PC-3 (cell line): Measurements from ENCODE around the gene RBM12. TPM values are rescaled to one million over a fixed set of nuclear protein-coding genes. Genes with fewer than 3 reads are reported as not detected.

Source experiments
- ATAC-seq: fragments of 200-7000 bp; cut with Tn5 transposase; 2 replicates; pipeline ENCODE4 v1.9.1; 2020; ENCODE audit warnings: mild to moderate bottlenecking, moderate library complexity
- BruUV-seq: library from RNA; stranded (reverse); fragments of 400-500 nt; replicated peaks from 2 replicates; lab custom pipeline; 2021; lab: Mats Ljungman, UMichigan
- CTCF ChIA-PET: fragments of 300-600 bp; sonication (Branson Sonifier 250); formaldehyde crosslinking; loops from one replicate; lab custom pipeline; 2022; ENCODE audit warnings: antibody characterized with exemption; lab: Charles Lee
- POLR2A ChIA-PET: fragments of 300-600 bp; sonication (Branson Sonifier 250); formaldehyde crosslinking; loops from one replicate; lab custom pipeline; 2022; ENCODE audit warnings: antibody characterized with exemption; ENCODE audit not compliant: unreplicated experiment; lab: Charles Lee
- DNase-seq: peaks from one replicate; pipeline ENCODE4 v3.0.0-alpha.2; 2015
- H2AFZ ChIP-seq: fragments of 300-600 bp; sonication (generic); 2 replicates; pipeline ENCODE4 v1.6.0; 2016; ENCODE audit warnings: antibody characterized with exemption, low read length
- H3F3A ChIP-seq: fragments of 300-600 bp; sonication (generic); one replicate; pipeline ENCODE4 v1.6.0; 2017; ENCODE audit warnings: antibody characterized with exemption, low read length, control low read depth, mild to moderate bottlenecking; ENCODE audit not compliant: unreplicated experiment
- H3K27ac ChIP-seq: fragments of 300-600 bp; sonication (generic); 2 replicates; pipeline ENCODE4 v1.5.1; 2016; ENCODE audit warnings: mild to moderate bottlenecking, low read length
- H3K27me3 ChIP-seq: fragments of 300-600 bp; sonication (generic); 2 replicates; pipeline ENCODE4 v1.6.1; 2016; ENCODE audit warnings: low read length, mixed read lengths
- H3K36me3 ChIP-seq: fragments of 300-600 bp; sonication (generic); 2 replicates; pipeline ENCODE4 v1.6.1; 2016; ENCODE audit warnings: low read depth, mixed run types, low read length, mixed read lengths
- H3K4me1 ChIP-seq: fragments of 300-600 bp; sonication (generic); 2 replicates; pipeline ENCODE4 v1.5.1; 2016; ENCODE audit warnings: low read length; ENCODE audit not compliant: insufficient read depth
- H3K4me2 ChIP-seq: fragments of 300-600 bp; sonication (generic); 2 replicates; pipeline ENCODE4 v1.6.0; 2016; ENCODE audit warnings: low read length
- H3K4me3 ChIP-seq: fragments of 300-600 bp; sonication (generic); 2 replicates; pipeline ENCODE4 v1.5.1; 2016; ENCODE audit warnings: mild to moderate bottlenecking, low read length, mixed read lengths
- H3K79me2 ChIP-seq: fragments of 300-600 bp; sonication (generic); 2 replicates; pipeline ENCODE4 v1.6.1; 2017; ENCODE audit warnings: low read length, mixed read lengths
- H3K9ac ChIP-seq: fragments of 300-600 bp; sonication (generic); 2 replicates; pipeline ENCODE4 v1.6.0; 2016; ENCODE audit warnings: mild to moderate bottlenecking, low read length
- H3K9me2 ChIP-seq: fragments of 300-600 bp; sonication (generic); replicated peaks from 2 replicates; pipeline ENCODE4 v1.6.1; 2016; ENCODE audit warnings: mixed run types, low read length, mixed read lengths
- H3K9me3 ChIP-seq: fragments of 300-600 bp; sonication (generic); 2 replicates; pipeline ENCODE4 v1.6.1; 2016; ENCODE audit warnings: low read length, mixed read lengths
- H4K20me1 ChIP-seq: fragments of 300-600 bp; sonication (generic); 2 replicates; pipeline ENCODE4 v1.6.1; 2016; ENCODE audit warnings: low read length, mixed read lengths
- EZH2 ChIP-seq: fragments of 300-600 bp; sonication (generic); IDR thresholded peaks from one replicate; pipeline ENCODE4 v1.6.1; 2017; ENCODE audit warnings: antibody characterized with exemption, mild to moderate bottlenecking, low read length; ENCODE audit not compliant: unreplicated experiment
- EZH2phosphoT487 ChIP-seq: fragments of 300-600 bp; sonication (generic); IDR thresholded peaks from 2 replicates; pipeline ENCODE4 v1.6.1; 2018; ENCODE audit warnings: mild to moderate bottlenecking, antibody characterized with exemption, low read length, borderline replicate concordance
- intact Hi-C: fragments of 100-400 bp; cut with micrococcal nuclease; formaldehyde crosslinking; loops from 2 replicates; pipeline ENCODE4 v1.9.0; 2023
- total RNA-seq: library from RNA; depleted of rRNA; stranded (reverse); fragments of >200 nt; gene quantifications from 2 replicates; pipeline ENCODE4 v1.2.3, GENCODE V29; 2014
- TF ChIP-seq, protein P1 (sequence below): fragments of 300-600 bp; sonication (generic); conservative IDR thresholded peaks from 2 replicates; pipeline ENCODE4 v1.5.1; 2017; ENCODE audit warnings: antibody characterized with exemption, low read depth, mild to moderate bottlenecking, low read length

RBM12 gene
- total RNA-seq, 1 experiment from 2014 or later = 53.6 TPM

DNA sequence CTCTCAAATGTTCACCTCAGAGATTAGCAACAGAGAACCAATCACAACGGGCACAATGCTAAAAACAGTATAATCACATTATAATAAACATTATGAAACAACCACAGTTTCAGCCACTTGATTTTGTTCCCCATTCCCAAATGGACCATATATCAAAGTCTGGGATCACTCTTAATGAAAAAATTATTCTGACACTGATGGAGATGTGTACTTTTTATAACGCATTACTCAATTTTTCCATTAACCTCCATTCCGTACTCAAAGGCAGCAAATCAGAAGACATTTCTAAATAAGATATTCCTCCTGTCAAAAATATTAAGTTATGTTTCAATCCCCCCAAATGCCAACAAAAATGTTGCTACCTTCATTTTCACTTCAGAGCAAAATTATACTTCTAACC lies 2.8 kb downstream of the RBM12 start:
- peaks cover 33% of the 10 kb centered on the region for H3K4me1 ChIP-seq
- intact Hi-C loops = loop anchor here (10.0 kb wide), 1 partner anchor 147 kb away; no protein-coding TSS in a partner anchor
- H3K4me3 ChIP-seq = peak overlapping the region; percentile 79
- no peaks in the 10 kb centered on the region for H3K27me3 ChIP-seq
- ChIA-PET CTCF (no interaction called here), POLR2A (interaction anchor here (0.7 kb wide), 1 partner anchor 9 kb away, joined by 3 read pairs; no protein-coding TSS in a partner anchor)
- peak overlapping the region; percentile 97 for H3K4me2 ChIP-seq
- H3K9me3 ChIP-seq = no peaks in the 10 kb centered on the region
- no peaks in the 10 kb centered on the region for H3K9me2 ChIP-seq
- no peak for TF ChIP-seq EZH2
- no peak for TF ChIP-seq EZH2phosphoT487
- TF ChIP-seq, protein P1, sequence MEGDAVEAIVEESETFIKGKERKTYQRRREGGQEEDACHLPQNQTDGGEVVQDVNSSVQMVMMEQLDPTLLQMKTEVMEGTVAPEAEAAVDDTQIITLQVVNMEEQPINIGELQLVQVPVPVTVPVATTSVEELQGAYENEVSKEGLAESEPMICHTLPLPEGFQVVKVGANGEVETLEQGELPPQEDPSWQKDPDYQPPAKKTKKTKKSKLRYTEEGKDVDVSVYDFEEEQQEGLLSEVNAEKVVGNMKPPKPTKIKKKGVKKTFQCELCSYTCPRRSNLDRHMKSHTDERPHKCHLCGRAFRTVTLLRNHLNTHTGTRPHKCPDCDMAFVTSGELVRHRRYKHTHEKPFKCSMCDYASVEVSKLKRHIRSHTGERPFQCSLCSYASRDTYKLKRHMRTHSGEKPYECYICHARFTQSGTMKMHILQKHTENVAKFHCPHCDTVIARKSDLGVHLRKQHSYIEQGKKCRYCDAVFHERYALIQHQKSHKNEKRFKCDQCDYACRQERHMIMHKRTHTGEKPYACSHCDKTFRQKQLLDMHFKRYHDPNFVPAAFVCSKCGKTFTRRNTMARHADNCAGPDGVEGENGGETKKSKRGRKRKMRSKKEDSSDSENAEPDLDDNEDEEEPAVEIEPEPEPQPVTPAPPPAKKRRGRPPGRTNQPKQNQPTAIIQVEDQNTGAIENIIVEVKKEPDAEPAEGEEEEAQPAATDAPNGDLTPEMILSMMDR = no peak
- peak overlapping the region; percentile 98; the same call in 1 of the 2 replicates for H3K9ac ChIP-seq
- peaks cover 6% of the 10 kb centered on the region for H3K36me3 ChIP-seq
- DNase-seq (no peak), ATAC-seq (no peak)
- H3F3A ChIP-seq = peaks cover under 1% of the 10 kb centered on the region
- H4K20me1 ChIP-seq = peaks cover 66% of the 10 kb centered on the region
- H3K79me2 ChIP-seq = peaks cover 82% of the 10 kb centered on the region
- no peak overlapping the region for H2AFZ ChIP-seq
- H3K27ac ChIP-seq = no peak overlapping the region
- BruUV-seq = no TSS peak

DNA sequence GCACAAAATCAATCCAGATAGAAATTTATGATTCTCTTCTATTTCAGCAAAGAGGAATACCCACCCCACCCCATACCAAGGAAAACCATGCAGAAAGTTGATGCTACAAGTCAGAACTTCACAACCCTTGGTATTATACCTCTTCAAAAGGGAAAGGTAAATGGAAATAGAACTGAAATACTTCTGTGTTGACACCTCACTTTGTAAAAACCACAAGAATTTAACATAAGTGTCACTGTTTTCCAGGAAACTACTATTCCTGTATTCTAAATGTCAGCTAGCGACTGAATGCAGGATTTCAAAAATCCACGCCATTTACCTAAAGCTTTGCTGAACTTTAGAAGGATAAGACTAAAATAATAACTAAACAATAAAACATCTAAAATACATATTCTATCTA lies 3.6 kb downstream of the RBM12 start:
- Histone ChIP-seq H3F3A (peaks cover 3% of the 10 kb centered on the region), H3K9ac (no peak overlapping the region), H3K27ac (no peak overlapping the region), H3K27me3 (no peaks in the 10 kb centered on the region), H2AFZ (no peak overlapping the region), H3K9me2 (no peaks in the 10 kb centered on the region), H3K4me1 (peaks cover 33% of the 10 kb centered on the region), H4K20me1 (peaks cover 75% of the 10 kb centered on the region), H3K4me3 (peak overlapping the region; percentile 79), H3K36me3 (peaks cover 10% of the 10 kb centered on the region), H3K9me3 (no peaks in the 10 kb centered on the region), H3K4me2 (peak overlapping the region; percentile 97), H3K79me2 (peaks cover 91% of the 10 kb centered on the region)
- DNase-seq = peak; percentile 37
- ATAC-seq = no peak
- POLR2A ChIA-PET = interaction anchor here (0.7 kb wide), 1 partner anchor 10 kb away, joined by 3 read pairs; no protein-coding TSS in a partner anchor
- CTCF ChIA-PET = no interaction called here
- BruUV-seq = no TSS peak
- intact Hi-C loops = loop anchor here (10.0 kb wide), 1 partner anchor 146 kb away; no protein-coding TSS in a partner anchor
- TF ChIP-seq EZH2phosphoT487 (no peak), EZH2 (no peak)
- TF ChIP-seq, protein P1 = no peak
